NCI-H2196 treated with DMSO at 0.1 percent for 48 hours (cell line): ENCODE data around the gene TDRD5.
"Not testable (repeated sequence)": the region's sequence is repeated elsewhere in the genome, so short reads cannot be mapped to it uniquely, and the experiment has no call there.

Experiments used
- DNase-seq: peaks from one replicate; lab custom pipeline; 2025; ENCODE audit not compliant: unreplicated experiment; lab: John Stamatoyannopoulos, UW

TDRD5 gene

DNA sequence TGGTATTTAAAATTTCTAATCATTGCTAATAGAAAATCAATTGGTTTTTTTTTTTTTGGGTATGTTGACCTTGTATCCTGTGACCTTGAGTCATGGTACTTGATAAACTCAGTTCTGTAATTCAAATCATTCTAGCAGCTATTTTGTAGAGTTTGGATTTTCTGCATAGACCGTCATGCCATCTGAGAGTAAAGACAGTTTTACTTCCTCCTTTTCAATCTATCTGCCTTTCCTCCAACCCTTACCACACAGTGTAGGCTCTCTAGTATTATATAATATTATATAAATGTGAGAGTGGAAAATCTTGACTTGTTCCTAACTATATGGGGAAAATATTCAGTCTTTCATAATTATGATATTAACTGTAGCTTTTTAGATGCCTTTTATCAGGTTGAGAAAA is 7.0 kb downstream of the TDRD5 start:
- DNase-seq = no peak

- no peak for DNase-seq
These were observed 8.1 kb downstream of the TDRD5 start for GRCh38 chr1:179599623-179600249.

DNA sequence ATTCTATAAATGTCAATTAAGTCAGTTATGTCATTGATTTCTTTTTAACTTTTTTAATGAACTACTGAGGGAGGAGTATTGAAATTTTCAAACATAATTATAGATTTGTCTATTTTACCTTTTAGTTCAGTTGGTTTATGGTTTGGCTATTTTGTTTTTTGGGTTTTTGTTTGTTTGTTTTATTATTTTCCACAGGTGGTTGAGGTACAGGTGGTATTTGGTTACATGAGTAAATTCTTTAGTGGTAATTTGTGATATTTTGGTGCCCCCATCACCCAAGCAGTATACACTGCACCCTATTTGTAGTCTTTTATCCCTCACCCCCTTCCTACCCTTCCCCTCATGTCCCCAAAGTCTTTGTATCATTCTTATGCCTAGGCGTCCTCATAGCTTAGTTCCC is 9.5 kb downstream of the TDRD5 start:
- DNase-seq = no peak

- DNase-seq = no peak
These were observed 20.7 kb downstream of the TDRD5 start for GRCh38 chr1:179612361-179612760.

- DNase-seq = no peak
These were observed 39.1 kb downstream of the TDRD5 start for GRCh38 chr1:179630719-179631118.

- no peak for DNase-seq
These were observed 41.2 kb downstream of the TDRD5 start for GRCh38 chr1:179632868-179633267.

DNA sequence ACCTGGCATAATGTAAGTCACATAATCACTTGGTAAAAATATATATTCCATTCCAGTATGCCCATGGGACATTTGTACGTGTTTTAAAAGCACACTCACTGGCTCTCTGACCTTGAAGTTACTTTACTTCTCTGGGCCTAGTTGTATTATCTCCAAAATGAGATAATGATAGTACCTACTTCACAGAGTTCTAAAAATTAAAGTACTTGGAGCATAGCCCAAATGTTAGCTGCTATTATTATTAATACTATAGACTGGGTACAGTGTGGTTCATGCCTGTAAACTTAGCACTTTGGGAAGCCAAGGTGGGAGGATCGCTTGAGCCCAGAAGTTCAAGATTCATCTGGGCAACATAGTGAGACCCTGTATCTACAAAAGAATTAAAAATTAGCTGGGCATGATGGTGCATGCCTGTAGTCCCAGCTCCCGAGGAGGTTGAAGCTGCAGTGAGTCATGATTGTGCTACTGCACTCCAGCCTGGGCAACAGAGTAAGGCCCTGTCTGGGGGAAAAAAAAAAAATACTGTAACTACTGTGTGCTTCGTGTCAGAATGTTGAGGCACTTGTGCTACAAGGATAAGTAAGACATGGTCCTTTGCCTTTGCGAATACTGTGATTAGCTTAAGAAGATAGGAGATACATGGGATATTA is 45.7 kb downstream of the TDRD5 start:
- DNase-seq = no peak

DNA sequence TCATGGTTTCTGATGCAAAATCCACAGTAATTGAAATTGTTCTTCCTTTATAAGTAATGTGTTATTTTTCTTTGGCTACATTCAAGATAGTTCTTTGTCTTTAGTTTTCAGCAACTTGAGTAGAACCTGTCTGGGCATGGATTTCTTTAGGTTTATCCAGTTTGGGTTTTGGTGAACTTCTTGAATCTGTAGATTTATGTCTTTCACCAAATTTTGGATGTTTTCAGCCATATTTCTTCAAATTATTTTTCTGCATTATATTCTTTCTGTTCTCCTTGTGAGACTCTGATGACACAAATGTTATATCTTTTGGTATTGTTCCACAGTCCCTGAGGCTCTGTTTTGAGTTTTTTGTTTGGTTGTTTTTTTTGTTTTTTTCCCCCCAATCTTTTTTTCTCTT is 69.4 kb downstream of the TDRD5 start:
- DNase-seq = no peak

DNA sequence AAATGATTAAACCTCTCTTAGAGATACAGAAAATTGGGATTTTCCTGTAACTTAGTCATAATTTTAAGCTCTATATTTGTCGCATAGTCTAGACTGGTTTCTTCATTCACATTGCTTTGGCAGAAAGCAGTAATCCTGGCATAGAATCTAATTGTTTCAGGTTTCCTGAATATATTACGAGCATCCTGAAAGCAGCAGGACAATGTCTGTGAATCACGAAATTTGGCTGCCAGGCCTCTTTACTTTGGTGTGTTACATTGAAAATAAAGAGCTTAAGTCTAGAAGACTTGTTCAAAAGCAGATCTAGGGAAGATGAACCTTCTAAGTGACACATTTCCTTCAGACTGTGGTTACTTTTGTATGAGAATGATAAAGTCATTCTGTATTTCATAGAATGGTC is 72.2 kb downstream of the TDRD5 start:
- DNase-seq = no peak

DNA sequence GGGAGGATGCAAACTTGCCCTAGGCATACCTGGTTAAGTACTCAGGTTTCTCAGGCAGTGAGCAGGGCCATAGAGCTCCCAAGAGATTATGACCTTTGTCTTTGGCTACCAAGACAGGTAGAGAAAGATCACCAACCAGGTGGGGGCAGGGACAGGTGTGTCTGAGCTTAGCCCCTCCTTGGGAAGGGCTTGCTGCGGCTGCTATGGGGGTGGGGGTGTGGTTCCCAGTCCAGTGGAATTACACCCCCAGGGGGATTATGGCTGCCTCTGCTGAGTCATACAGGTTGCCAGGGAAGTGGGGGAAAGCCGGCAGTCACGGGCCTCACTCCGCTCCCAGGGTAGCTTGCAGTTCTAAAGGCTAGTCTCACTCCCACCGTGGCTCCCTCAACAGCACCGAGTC is 86.2 kb downstream of the TDRD5 start:
- no peak for DNase-seq

DNA sequence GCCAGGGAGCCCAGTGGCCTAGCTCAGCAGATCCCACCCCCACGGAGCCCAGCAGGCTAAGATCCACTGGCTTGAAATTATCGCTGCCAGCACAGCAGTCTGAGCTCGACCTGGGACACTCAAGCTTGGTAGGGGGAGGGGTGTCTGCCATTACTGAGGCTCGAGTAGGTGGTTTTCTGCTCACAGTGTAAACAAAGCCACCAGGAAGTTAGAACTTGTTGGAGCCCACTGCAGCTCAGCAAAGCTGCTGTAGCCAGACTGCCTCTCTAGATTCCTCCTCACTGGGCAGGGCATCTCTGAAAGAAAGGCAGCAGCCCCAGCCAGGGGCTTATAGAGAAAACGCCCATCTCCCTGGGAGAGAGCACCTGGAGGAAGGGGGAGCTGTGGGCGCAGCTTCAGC is 102.9 kb downstream of the TDRD5 start:
- DNase-seq = not testable (repeated sequence)

GRCh38 chr1:179702946-179703539 is 111.4 kb downstream of the TDRD5 start:
- DNase-seq = no peak

GRCh38 chr1:179706339-179706941 is 114.8 kb downstream of the TDRD5 start:
- peak; percentile 34 for DNase-seq

- no peak for DNase-seq
These were observed 115.8 kb downstream of the TDRD5 start for GRCh38 chr1:179707406-179707805.

GRCh38 chr1:179708434-179709195 is 117.0 kb downstream of the TDRD5 start:
- DNase-seq = no peak

GRCh38 chr1:179709841-179710329 is 118.3 kb downstream of the TDRD5 start:
- no peak for DNase-seq

DNA sequence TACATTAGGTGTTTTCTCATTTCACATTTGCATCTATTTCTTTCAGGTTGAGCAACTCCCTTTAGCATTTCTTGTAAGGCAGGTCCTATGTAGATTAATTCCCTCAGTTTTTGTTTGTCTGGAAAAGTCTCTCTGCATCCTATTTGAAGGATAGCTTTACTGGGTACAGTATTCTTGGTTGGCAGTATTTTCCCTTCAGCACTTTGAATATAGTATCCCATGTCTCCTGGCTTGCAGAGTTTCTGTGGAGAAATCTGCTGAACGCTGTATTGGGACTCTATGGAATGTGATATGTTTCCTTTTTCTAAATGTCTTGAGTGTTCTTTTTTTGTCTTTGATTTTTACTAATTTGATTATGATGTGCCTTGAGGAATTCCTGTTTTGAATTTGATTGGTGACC is 122.5 kb downstream of the TDRD5 start:
- no peak for DNase-seq

DNA sequence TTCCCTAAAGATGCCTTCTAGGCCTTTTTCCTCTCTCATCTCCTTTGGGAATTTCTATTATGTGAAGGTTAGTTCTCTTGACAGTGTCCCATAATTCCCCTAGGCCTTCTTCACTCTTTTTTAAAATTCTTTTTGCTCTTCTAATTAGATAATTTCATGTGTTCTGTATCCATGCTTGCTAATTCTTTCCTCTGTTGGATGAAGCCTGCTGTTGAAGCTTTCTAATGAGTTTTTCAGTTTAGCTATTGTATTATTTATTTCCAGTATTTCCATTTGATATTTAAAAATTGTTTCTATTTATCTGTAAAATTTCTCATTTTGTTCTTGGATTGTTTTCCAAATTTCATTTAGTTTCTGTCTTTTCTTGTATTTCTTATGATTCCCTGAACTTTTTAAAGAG is 123.0 kb downstream of the TDRD5 start:
- DNase-seq = no peak

DNA sequence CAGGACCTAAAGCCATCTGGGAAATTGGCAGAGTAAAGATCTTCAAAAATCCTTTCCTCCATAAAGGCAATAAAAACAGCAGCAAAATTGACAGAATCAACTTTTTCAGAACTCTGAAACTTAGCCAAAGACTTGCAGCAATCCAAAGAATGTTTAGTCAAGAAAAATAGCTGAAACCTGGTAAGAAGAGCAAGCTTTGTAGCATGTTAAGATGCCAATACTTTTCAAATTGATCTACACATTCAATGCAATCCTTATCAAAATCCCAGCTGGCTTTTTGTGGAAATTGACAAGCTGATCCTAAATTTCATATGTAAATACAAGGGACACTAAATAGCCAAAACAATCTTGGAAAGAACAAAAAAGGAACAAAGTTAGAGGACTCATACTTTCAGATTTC is 127.6 kb downstream of the TDRD5 start:
- DNase-seq = no peak

DNA sequence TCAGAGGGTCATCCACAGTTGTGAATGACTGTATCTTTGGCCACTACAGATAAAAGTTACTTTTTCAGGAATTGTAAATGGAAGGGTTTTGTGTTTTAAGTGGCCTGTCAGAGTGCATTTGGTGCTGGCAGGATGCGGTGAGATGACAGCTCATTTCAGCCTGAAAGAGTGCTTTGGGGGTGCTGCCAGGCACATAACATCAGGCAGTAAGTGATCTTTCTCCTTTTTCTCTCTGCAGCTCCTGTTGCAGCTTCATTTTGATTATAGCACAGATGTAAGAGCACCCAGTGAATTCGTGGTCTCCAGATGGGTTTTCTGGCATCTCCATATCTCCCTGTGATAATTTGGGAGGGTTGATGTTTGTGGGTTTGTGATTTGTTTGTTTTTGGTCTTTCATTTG is 136.6 kb downstream of the TDRD5 start:
- no peak for DNase-seq

DNA sequence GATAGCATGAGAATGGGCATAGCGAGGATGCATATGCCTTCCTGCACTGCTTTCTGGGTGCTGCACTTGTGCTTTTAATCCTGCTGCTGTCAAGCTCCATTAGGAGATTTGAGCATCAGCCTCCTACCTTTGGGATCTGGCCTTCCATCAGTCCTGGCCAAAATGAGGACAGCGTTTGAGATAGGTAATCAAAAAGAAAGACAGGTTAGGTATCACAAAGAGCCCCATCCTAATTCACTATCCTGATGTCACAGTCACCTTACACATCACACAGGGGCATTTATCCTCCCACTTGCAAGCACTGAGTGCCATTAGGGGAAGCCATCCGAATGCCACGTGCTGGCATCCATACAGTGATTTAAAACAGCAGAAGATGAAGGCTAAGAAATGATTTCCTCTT is 138.2 kb downstream of the TDRD5 start:
- DNase-seq = no peak
